Measurements from ENCODE around the gene C17orf113.

C17orf113 gene

GRCh38 chr17:42050393-42051012 is at the start of gene C17orf113:
Gene C17orf113 (minus strand): TSS chr17:42050601. CDS start chr17:42043376, 7,225 bp downstream.
- peak; percentile 90 for DNase-seq (ENCODE audit: low spot score)

DNA sequence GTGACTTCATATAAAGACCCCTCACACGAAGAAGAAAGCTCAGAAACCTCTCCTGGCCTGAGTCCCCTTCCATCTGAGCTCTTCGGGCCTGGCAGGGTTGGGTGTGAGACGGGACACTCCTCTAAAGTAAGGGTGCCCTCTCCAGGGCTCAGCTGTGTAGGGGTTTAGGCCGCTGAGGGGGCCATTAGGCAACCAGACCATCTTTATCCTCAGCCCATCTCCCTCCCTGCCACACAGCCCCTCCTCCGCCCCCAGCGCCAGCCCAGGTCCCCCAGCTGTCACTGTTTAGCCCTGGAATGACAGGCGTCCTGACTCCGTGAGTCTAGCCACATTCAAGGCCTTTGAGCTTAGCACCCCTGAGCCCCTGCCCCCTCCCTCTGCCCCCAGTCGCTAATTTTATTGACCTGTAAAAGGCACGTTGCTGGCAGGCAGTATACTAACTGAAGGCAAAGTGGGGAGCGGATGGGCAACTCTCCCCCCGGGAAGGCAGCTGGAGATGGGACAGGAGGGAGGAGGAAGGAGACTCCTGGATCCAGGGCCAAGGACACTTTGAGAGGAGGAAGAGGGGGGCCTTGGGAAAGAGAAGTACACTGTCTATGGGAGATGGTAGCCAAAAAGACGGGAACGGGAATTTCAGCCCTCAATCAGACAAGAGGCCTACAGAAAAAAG is 48.5 kb upstream of the C17orf113 start:
- no peak for DNase-seq (ENCODE audit: low spot score)

DNA sequence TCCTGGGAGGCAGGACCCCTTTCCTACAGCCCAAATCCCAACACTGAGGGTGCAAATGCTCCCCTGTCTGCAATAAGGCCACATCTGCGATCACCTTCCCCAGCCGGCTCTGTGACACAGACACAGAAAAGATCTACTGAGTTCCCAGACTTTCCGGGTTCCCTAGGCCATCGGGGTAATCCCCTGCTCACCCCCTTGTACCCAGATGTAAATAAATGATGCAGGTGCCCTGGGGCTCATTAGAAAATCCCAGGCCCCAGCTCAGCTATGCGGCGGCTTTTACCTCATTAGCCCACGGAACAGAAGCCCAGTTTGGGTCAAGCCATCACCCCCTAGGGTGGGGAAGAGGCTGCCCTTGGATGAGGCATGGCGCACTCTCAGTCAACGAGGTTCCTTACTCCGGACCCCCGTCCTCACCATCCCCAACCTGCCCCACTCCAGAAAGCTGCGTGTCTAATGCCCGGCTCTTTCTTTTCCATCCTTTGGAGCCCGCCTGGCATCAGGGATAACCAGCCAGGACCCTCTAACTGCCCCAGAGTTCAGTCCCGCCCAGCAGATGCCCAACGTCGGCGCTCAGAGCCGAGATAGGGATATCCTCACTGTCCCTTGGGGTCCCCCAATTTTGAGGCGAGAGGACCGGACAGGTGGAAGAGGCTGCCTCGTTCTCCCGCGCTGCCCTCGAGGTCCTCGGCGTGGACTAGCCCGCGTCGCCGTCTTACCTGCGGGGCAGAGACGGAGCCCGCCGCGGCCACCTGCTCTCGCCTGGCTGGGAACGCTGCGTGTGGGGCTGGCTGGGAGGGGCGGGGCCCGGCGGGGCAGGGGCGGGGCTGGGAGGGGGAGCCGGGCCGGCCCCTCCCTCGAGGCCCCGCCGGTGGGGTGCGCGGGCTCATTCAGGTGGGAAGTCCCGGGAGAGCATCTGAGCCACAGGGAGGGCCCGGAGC is 47.6 kb upstream of the C17orf113 start, which contains the start of gene ZNF385C:
TSS of gene ZNF385C (minus strand) at position 783 of the 941 bp plus-strand sequence. CDS start 35,417 bp downstream, outside the sequence.
- DNase-seq (ENCODE audit: low spot score) = no peak

GRCh38 chr17:42096360-42097111 is 46.1 kb upstream of the C17orf113 start:
- no peak for DNase-seq (ENCODE audit: low spot score)

GRCh38 chr17:42094375-42095069 is 44.1 kb upstream of the C17orf113 start:
- no peak for DNase-seq (ENCODE audit: low spot score)

GRCh38 chr17:42092939-42093338 is 42.5 kb upstream of the C17orf113 start:
- no peak for DNase-seq (ENCODE audit: low spot score)

- DNase-seq (ENCODE audit: low spot score) = no peak
These were observed 40.8 kb upstream of the C17orf113 start for GRCh38 chr17:42090964-42091790.

DNA sequence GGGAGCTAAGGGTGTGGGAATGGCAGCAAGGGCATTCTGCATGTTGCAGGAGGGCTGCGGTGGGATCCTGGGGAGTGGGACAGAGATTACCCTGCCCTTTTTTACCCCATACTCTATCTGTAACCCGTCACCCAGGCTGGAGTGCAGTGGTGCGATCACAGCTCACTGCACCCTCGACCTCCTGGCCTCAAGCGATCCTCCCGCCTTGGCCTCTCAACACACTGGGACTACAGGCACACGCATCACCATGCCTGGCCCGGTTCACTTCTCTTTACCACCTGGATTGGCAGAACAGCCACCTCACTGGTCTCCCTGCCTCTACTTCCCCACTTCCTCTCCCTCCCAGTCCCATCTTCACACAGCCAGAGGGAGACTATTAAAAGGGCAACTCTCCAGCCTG is 38.3 kb upstream of the C17orf113 start:
- no peak for DNase-seq (ENCODE audit: low spot score)

DNA sequence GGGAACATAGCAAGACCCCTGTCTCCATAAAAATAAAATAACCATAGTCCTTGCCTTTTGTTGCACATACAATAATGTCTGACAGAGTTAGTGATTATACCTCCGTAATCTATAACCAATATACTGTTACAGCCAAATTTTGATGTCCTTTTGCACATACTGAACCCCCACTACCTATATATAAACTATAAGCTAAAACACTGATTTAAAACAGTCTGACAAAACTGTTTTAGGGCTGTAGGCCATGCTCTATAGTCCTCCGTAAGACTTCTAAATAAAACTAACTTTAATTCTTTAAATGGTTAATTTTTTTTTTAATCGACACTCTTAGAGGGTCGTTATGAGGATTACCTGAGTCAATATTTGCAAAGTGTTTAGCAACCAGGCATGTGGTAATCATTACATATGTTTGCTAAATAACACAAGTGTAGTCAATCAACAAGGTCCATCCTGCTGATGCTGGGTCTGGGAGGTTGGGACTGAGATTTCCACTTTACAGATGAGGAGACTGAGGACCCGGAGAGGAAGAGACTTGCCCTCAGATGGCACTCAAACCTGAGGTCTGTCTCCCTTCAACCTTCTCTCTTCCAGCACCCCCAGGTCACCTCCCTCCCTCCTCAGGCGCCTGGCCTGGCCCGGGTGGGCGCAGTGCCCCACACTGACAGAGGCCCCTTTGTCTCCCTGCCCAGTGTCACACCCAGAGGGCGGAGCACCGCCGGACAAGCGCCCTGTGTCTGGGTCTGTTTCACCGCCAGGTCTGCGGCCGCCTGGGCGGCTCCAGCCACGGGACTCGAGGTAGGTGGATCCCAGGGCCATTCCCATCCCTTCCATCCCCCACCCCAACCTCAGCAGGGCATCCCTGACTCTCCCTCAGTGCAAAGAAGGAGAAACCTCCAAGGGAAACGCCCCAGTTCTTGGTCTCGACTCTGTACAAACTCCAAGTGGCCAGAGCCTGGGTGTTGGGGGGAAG is 37.6 kb upstream of the C17orf113 start:
- DNase-seq (ENCODE audit: low spot score) = peak; percentile 89

GRCh38 chr17:42087042-42087701 is 36.8 kb upstream of the C17orf113 start:
- no peak for DNase-seq (ENCODE audit: low spot score)

GRCh38 chr17:42081516-42082129 is 31.2 kb upstream of the C17orf113 start:
- DNase-seq (ENCODE audit: low spot score) = no peak

GRCh38 chr17:42079541-42079940 is 29.1 kb upstream of the C17orf113 start:
- DNase-seq (ENCODE audit: low spot score) = no peak

- no peak for DNase-seq (ENCODE audit: low spot score)
These were observed 28.1 kb upstream of the C17orf113 start for GRCh38 chr17:42078396-42079043.

- DNase-seq (ENCODE audit: low spot score) = no peak
These were observed 27.4 kb upstream of the C17orf113 start for GRCh38 chr17:42077755-42078154.

- no peak for DNase-seq (ENCODE audit: low spot score)
These were observed 26.6 kb upstream of the C17orf113 start for GRCh38 chr17:42076797-42077559.

- DNase-seq (ENCODE audit: low spot score) = no peak
These were observed 25.4 kb upstream of the C17orf113 start for GRCh38 chr17:42075789-42076188.

Measured in HuH-7 (cell line).